Retinal pigment epithelial cell (primary cell): Measurements from ENCODE around the gene CCNL2.

Experiments used
- DNase-seq: peaks from one replicate; pipeline ENCODE4 v3.0.0-alpha.2; 2010; ENCODE audit warnings: low read depth
- H3K4me3 ChIP-seq: 2 replicates; pipeline ENCODE4 v1.5.1; 2011; ENCODE audit warnings: mild to moderate bottlenecking, low read length, control low read depth, moderate library complexity
- TF ChIP-seq, protein P1 (sequence below): conservative IDR thresholded peaks from 2 replicates; pipeline ENCODE4 v1.5.1; 2011; ENCODE audit warnings: low read depth, low read length, control low read depth, inconsistent platforms

CCNL2 gene

DNA sequence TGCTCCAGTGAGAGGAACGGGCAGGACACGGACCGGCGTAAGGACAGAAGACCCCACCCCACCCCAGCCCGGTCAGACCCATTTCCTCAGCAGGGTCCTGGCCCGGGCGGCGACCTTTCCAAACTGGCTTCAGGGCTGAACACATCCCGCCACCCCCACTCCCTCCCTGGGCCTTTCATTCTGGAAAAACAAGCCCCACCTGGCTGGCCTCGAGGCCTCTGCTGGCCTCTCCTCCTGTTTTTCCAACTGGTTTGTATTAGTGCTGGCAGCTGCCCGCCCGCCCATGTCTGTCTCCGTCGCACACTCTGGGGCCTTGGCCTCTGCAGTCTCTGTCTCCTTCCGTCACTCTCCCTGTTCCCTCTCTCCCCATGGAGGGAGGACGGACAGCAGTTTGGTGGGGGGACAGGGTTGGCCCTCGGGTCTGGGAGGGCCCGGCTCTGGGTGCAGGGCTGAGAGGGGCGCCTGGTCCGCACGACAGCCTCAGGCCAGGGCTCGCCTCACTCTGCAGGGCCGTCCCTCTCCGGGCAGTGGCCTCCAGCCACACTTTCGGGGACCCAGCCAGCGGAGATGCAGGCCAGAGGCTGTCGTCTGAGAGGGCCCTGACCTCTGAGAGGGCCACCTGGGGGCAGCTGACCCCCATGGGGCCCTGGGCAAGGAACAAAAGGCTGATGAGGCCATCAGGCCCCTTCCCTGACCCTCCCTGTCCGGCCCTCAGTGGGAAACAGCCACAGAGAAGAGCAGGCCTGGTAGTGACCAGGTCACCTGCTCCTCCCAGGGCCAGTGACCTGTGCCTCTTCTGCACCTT is 39.3 kb downstream of the CCNL2 start:
- no peak overlapping the region for H3K4me3 ChIP-seq
- TF ChIP-seq, protein P1, sequence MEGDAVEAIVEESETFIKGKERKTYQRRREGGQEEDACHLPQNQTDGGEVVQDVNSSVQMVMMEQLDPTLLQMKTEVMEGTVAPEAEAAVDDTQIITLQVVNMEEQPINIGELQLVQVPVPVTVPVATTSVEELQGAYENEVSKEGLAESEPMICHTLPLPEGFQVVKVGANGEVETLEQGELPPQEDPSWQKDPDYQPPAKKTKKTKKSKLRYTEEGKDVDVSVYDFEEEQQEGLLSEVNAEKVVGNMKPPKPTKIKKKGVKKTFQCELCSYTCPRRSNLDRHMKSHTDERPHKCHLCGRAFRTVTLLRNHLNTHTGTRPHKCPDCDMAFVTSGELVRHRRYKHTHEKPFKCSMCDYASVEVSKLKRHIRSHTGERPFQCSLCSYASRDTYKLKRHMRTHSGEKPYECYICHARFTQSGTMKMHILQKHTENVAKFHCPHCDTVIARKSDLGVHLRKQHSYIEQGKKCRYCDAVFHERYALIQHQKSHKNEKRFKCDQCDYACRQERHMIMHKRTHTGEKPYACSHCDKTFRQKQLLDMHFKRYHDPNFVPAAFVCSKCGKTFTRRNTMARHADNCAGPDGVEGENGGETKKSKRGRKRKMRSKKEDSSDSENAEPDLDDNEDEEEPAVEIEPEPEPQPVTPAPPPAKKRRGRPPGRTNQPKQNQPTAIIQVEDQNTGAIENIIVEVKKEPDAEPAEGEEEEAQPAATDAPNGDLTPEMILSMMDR = no peak
- no peak for DNase-seq

DNA sequence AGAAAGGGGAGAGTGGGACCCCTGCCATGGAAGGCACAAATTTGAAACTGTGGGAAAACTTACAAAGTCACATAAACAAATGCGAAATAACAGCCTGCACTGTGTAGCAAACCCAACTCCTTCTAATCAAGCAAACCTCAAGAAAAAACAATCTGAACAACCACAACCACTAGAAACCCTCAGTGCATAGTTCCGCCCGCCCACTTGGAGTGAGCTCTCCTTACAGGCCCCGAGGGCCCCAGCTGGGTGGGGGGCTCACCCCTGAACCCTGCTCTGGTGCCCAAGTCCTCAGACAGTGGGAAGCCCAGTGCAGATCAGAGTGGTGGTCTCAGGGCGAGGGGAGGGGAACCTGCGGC is 39.8 kb downstream of the CCNL2 start:
- TF ChIP-seq, protein P1 = no peak
- no peak for DNase-seq
- no peak overlapping the region for H3K4me3 ChIP-seq

DNA sequence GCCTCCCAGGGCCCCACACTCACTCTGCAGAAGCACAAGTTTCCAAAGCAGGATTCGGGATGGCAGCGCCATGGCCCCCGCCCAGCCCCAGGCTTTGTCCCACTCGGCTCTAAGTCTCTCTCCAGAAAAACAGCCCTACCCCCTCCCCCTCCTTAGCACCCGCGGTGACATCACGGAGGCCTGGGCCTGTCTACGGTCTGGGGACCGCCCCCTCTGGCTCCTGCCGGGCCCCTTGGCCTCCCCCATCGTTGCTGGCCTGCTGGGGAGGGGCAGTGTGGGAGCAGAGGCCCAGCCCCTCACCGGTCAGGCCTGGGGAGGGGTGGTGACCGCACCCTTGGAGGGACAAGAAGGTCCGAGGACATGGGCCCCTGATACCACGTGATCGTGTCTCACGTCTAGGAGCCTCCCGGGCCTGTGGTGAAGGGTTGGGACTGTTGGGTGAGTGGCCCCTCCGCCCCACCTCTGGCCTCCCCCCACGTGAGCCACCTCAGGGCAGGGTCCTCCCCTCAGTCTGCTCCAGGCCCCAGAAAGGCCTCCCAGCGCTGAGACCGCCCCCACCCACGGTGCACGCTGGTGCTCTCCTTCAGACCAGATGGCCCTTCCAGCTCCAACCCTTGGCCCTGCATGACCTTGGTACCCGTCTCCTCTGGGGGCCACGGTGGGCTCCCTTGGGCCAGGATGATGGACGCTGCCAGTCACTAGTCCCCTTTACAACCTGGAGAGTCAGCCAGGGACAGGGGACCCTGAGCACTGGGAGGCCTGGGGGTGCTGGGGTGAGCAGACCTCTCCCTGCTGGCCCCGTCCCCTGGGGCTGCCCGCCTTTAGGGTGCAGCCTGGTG is 40.5 kb downstream of the CCNL2 start, which contains the start of gene MXRA8:
Gene MXRA8 (minus strand): TSS at position 123 of the 839 bp plus-strand sequence. CDS start 51 bp downstream, at position 72.
- H3K4me3 ChIP-seq = peak within 1 kb of the TSS; percentile 68
- TF ChIP-seq, protein P1 = no peak
- DNase-seq = no peak

DNA sequence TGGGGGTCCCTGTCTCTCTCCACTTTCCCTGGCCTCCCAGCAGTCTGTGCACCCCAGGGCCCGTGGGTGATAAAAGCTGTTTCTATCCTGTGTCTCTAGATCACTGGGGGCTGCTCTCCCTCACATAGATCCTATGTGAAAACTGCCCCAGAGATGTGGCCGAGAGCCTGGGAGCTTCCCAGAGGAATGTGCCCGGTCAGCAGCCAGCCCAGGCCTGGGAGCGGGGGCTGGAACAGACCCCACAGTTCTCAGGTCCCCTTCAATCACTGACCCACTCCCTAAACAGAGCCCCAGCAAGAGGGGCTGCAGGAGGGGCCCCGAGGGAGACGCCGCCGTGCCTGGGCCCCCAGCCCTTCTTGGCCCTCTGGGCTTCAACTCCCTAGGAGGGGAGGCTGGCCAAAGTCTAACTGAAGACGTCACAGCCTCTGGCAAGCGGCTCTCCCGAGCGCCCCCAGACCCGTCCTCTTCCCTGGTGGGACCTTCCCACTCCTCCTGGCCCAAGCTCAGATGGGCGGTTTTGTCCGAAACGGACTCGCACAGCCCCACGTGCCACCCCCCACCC is 41.2 kb downstream of the CCNL2 start:
- H3K4me3 ChIP-seq = peak overlapping the region; percentile 68
- TF ChIP-seq, protein P1 = no peak
- DNase-seq = no peak

DNA sequence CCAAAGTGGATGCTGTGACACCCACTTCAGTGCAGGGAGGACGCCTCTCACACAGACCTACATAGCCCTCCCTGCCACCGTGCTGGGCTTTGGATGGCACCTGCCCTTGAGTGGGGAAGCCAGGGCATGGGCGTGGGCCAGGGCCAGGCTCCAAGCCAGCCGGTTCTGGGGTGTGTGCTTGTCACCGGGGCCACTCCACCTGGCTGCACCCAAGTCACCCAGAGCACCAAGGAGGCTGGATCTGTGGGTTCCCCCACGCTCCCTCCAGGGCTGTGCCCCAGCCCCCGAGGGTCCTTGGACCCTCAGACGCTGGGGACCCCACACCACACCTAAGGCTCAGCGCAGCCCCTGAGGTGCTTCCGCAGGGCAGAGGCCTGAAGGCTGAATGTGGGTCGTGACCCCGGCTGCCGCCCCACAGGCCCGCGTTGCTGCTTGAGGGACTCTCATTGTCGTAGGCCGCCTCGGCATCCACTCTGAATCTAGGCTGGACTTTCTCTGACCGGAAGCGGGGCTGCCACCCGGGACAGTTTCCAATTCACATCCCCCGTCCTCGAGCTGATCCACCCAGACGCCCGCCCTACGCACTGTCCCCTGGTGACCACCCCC is 42.2 kb downstream of the CCNL2 start:
- no peak for DNase-seq
- TF ChIP-seq, protein P1 = no peak
- H3K4me3 ChIP-seq = peak overlapping the region; percentile 68

DNA sequence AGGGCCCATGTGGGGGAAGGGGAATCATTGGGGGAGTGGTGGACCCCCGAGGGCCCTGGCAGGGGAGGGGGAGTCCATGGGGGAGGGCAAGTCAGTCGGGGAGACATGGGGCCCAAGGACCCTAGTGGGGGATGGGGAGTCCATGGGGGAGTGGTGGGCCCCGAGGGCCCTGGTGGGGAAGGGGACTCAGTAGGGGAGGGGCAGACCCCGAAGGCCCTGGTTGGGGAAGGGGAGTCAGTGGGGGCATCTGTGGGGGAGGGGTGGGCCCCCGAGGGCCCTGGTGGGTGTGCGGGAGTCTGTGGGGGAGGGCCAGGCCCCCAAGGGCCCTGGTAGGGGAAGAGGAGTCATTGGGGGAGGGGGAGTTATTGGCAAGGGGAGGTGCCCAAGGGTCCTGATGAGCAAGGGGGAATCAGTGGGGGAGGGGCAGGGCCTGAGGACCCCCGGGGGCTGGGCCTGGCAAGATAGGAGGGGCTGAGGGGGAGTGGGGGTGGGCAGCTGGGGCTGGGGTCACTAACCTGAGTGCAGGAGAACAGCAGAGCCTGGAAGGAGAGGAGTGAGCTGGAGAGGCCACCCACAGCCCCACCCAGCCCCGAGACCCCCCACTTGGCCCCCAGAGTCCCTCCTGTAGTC is 42.9 kb downstream of the CCNL2 start:
- H3K4me3 ChIP-seq = peak overlapping the region; percentile 68
- no peak for DNase-seq
- TF ChIP-seq, protein P1 = no peak
